ENCODE data around the gene MYO15B. TPM values are rescaled to one million over a fixed set of nuclear protein-coding genes. Genes with fewer than 3 reads are reported as not detected.

MYO15B gene
- polyA plus RNA-seq, 1 donor from 2014 or later, result 2.4 TPM

DNA sequence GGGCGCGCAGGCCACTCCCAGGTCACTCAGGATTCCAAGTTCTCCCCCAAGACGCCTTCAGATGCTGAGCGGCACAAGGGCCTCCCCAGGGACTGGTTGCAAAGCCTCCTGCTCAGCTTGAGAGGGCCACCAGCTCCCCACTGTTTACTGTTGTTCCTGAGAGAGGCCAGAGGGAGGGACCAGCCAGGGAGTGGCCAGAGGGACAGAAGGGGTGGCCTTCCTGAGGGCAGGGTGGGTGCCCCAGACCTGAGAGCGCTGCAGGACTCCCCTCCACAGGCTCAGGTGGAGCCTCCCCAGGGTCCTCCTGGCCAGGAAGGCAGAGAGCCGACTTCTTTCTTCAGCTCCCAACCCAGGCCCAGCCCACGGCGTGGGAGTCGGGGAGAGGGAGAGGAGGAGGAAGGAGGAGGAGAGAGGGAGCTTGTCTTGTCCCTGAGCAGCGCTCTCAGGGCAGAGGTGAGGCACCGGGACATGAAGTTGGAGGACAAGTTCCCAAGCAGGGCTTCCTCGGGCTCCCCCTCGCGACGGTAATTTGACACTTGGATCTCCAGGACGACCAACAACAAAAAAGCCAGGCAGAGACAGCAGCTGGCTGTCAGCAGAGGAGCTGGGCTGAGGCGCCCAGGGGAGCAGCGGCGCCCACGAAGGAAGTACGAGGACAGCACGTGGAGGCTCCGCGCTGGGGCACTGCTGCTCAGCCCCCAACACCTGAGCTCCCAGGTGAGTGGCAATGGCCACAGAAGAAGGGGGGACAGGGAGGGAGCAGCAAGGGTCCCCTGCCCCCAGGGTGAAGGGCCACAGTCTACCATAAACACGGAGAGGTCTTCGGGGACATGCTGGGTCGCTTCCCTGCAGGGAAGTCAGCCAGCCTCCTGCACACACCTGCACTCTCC lies 46.1 kb downstream of the MYO15B start:
- H3K27ac ChIP-seq (ENCODE audit: low read length), result no peak overlapping the region
- H4K20me1 ChIP-seq (ENCODE audit: insufficient read depth), result no peaks in the 10 kb centered on the region
- TF ChIP-seq CTCF (IDR thresholded peaks at IDR 0.05; ENCODE audit: poor library complexity, severe bottlenecking), result peak; percentile 70
- no peak for TF ChIP-seq EZH2 (IDR thresholded peaks at IDR 0.05; ENCODE audit: borderline replicate concordance, insufficient read depth, low read length, poor library complexity, severe bottlenecking)
- no peak for TF ChIP-seq TAF1 (IDR thresholded peaks at IDR 0.05; ENCODE audit: low read depth)
- no peak for TF ChIP-seq POLR2AphosphoS5 (IDR thresholded peaks at IDR 0.05)
- peak; percentile 60 for TF ChIP-seq SMC3 (conservative IDR thresholded peaks at IDR 0.05; ENCODE audit: poor library complexity)
- TF ChIP-seq, protein P1, sequence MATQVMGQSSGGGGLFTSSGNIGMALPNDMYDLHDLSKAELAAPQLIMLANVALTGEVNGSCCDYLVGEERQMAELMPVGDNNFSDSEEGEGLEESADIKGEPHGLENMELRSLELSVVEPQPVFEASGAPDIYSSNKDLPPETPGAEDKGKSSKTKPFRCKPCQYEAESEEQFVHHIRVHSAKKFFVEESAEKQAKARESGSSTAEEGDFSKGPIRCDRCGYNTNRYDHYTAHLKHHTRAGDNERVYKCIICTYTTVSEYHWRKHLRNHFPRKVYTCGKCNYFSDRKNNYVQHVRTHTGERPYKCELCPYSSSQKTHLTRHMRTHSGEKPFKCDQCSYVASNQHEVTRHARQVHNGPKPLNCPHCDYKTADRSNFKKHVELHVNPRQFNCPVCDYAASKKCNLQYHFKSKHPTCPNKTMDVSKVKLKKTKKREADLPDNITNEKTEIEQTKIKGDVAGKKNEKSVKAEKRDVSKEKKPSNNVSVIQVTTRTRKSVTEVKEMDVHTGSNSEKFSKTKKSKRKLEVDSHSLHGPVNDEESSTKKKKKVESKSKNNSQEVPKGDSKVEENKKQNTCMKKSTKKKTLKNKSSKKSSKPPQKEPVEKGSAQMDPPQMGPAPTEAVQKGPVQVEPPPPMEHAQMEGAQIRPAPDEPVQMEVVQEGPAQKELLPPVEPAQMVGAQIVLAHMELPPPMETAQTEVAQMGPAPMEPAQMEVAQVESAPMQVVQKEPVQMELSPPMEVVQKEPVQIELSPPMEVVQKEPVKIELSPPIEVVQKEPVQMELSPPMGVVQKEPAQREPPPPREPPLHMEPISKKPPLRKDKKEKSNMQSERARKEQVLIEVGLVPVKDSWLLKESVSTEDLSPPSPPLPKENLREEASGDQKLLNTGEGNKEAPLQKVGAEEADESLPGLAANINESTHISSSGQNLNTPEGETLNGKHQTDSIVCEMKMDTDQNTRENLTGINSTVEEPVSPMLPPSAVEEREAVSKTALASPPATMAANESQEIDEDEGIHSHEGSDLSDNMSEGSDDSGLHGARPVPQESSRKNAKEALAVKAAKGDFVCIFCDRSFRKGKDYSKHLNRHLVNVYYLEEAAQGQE (IDR thresholded peaks at IDR 0.05; ENCODE audit: borderline replicate concordance), result no peak
- TF ChIP-seq RAD21 (conservative IDR thresholded peaks at IDR 0.05), result peak; percentile 51
- TF ChIP-seq MXI1 (conservative IDR thresholded peaks at IDR 0.05; ENCODE audit: poor library complexity, severe bottlenecking), result peak; percentile 54
- no peak for TF ChIP-seq EP300 (conservative IDR thresholded peaks at IDR 0.05; ENCODE audit: poor library complexity, severe bottlenecking)
- H3K79me2 ChIP-seq (replicated peaks; ENCODE audit: insufficient read depth, low read length), result no peaks in the 10 kb centered on the region
- no peaks in the 10 kb centered on the region for H3K27me3 ChIP-seq (ENCODE audit: insufficient read depth, low read depth, low read length)
- H3K9ac ChIP-seq (ENCODE audit: low read length), result peak overlapping the region; percentile 21
- peak overlapping the region; percentile 45 for H3K4me3 ChIP-seq (ENCODE audit: low read length)
- H3K36me3 ChIP-seq (ENCODE audit: insufficient read depth, low read length), result no peaks in the 10 kb centered on the region
- no peaks in the 10 kb centered on the region for H3K9me3 ChIP-seq (ENCODE audit: low read length)
- H2AFZ ChIP-seq (ENCODE audit: low read depth, low read length), result no peak overlapping the region
- no peak overlapping the region for H3K4me2 ChIP-seq (ENCODE audit: low read length)
- H3F3A ChIP-seq (ENCODE audit: insufficient read depth, low read length, poor library complexity, severe bottlenecking), result no peaks in the 10 kb centered on the region
- H3K9me2 ChIP-seq (ENCODE audit: insufficient read depth, low read length), result no peaks in the 10 kb centered on the region

GRCh38 chr17:75634376-75634740 lies 46.8 kb downstream of the MYO15B start:
- Histone ChIP-seq H3K9me2 (ENCODE audit: insufficient read depth, low read length) (no peaks in the 10 kb centered on the region), H3K79me2 (replicated peaks; ENCODE audit: insufficient read depth, low read length) (no peaks in the 10 kb centered on the region), H3K9me3 (ENCODE audit: low read length) (no peaks in the 10 kb centered on the region), H3F3A (ENCODE audit: insufficient read depth, low read length, poor library complexity, severe bottlenecking) (no peaks in the 10 kb centered on the region), H3K9ac (ENCODE audit: low read length) (peak overlapping the region; percentile 21), H3K4me2 (ENCODE audit: low read length) (no peak overlapping the region), H3K27me3 (ENCODE audit: insufficient read depth, low read depth, low read length) (no peaks in the 10 kb centered on the region), H3K27ac (ENCODE audit: low read length) (no peak overlapping the region), H2AFZ (ENCODE audit: low read depth, low read length) (no peak overlapping the region), H4K20me1 (ENCODE audit: insufficient read depth) (no peaks in the 10 kb centered on the region), H3K4me3 (ENCODE audit: low read length) (peak overlapping the region; percentile 45), H3K36me3 (ENCODE audit: insufficient read depth, low read length) (no peaks in the 10 kb centered on the region)
- TF ChIP-seq, protein P1 (IDR thresholded peaks at IDR 0.05; ENCODE audit: borderline replicate concordance), result no peak
- TF ChIP-seq POLR2AphosphoS5 (IDR thresholded peaks at IDR 0.05) (no peak), EP300 (conservative IDR thresholded peaks at IDR 0.05; ENCODE audit: poor library complexity, severe bottlenecking) (no peak), EZH2 (IDR thresholded peaks at IDR 0.05; ENCODE audit: borderline replicate concordance, insufficient read depth, low read length, poor library complexity, severe bottlenecking) (no peak), SMC3 (conservative IDR thresholded peaks at IDR 0.05; ENCODE audit: poor library complexity) (no peak), TAF1 (IDR thresholded peaks at IDR 0.05; ENCODE audit: low read depth) (no peak), RAD21 (conservative IDR thresholded peaks at IDR 0.05) (no peak), CTCF (IDR thresholded peaks at IDR 0.05; ENCODE audit: poor library complexity, severe bottlenecking) (no peak), MXI1 (conservative IDR thresholded peaks at IDR 0.05; ENCODE audit: poor library complexity, severe bottlenecking) (no peak)
